Activated naive CD8-positive, alpha-beta T cell treated with anti-CD3 and anti-CD28 coated beads, Interleukin-2, amount 50 U/mL, for 24 hours (primary cell): ENCODE measurements around the gene TRIM24.
"Not testable (repeated sequence)": the region's sequence is repeated elsewhere in the genome, so short reads cannot be mapped to it uniquely, and the experiment has no call there.

ENCODE experiments used
- ATAC-seq: fragments of 150-1000 bp; cut with Tn5 transposase; one replicate; pipeline ENCODE4 v1.10.0; 2021
- DNase-seq: peaks from one replicate; pipeline ENCODE4 v3.0.0; 2021
- H3K27ac Mint-ChIP-seq: one replicate; pipeline ENCODE4 v1.8.0; 2021; ENCODE audit warnings: mild to moderate bottlenecking, mixed read lengths
- H3K27me3 Mint-ChIP-seq: one replicate; pipeline ENCODE4 v1.8.0; 2021; ENCODE audit warnings: mixed read lengths
- H3K36me3 Mint-ChIP-seq: one replicate; pipeline ENCODE4 v1.8.0; 2021; ENCODE audit warnings: low read depth, mixed read lengths
- H3K4me1 Mint-ChIP-seq: one replicate; pipeline ENCODE4 v1.8.0; 2021; ENCODE audit warnings: mixed read lengths
- H3K4me3 Mint-ChIP-seq: one replicate; pipeline ENCODE4 v1.8.0; 2021; ENCODE audit warnings: mild to moderate bottlenecking, moderate library complexity, mixed read lengths
- H3K9me3 Mint-ChIP-seq: one replicate; pipeline ENCODE4 v1.8.0; 2021; ENCODE audit warnings: mixed read lengths

Gene TRIM24

DNA sequence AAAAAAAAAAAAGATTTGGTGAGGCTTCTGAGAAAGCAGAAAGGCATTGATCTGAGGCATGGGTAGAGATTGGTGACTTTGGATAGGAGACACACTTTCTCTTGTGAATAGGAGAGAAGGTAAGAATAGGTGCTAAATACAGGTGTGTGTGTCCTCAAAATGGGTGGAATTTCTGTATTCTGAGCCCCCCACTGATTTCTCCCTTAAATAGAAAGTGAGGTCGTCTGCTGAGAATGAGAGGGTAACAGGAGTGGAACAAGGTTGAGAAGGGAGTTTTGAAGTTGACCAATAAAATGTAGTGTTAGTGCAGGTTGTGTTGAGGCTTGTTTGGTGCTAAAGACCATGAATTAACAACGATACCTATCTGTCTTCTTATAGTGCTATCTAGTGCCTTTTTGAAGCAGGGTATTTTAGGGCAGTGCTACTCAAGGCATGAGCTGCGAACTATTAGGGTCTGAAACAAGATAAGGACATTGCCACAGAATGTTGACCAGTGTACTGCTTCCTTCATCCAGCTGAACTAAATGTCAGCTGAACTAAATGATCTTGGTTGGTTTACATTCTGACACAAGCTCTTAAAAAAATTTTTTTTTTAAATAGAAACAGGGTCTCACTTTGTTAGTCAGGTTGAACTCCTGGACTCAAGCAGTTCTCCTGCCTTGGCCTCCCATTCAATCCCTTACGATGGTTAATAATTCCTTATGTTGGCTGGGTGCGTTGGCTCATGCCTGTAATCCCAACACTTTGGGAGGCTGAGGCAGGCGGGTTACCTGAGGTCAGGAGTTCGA is 12.4 kb downstream of the TRIM24 start:
- no peak overlapping the region for H3K27ac Mint-ChIP-seq
- peaks cover 45% of the 10 kb centered on the region for H3K4me1 Mint-ChIP-seq
- DNase-seq (no peak), ATAC-seq (no peak)
- H3K36me3 Mint-ChIP-seq, result peaks cover 7% of the 10 kb centered on the region
- no peaks in the 10 kb centered on the region for H3K9me3 Mint-ChIP-seq
- H3K27me3 Mint-ChIP-seq, result no peaks in the 10 kb centered on the region
- no peak overlapping the region for H3K4me3 Mint-ChIP-seq

- Mint-ChIP-seq H3K4me1 (peaks cover 51% of the 10 kb centered on the region), H3K36me3 (no peaks in the 10 kb centered on the region), H3K27ac (no peak overlapping the region), H3K4me3 (no peak overlapping the region), H3K27me3 (no peaks in the 10 kb centered on the region), H3K9me3 (no peaks in the 10 kb centered on the region)
- DNase-seq (no peak), ATAC-seq (no peak)
Measured at GRCh38 chr7:138475377-138475776, 15.3 kb downstream of the TRIM24 start.

- Mint-ChIP-seq H3K36me3 (peaks cover 2% of the 10 kb centered on the region), H3K9me3 (no peaks in the 10 kb centered on the region), H3K4me1 (peaks cover 57% of the 10 kb centered on the region), H3K27me3 (no peaks in the 10 kb centered on the region), H3K4me3 (no peak overlapping the region), H3K27ac (no peak overlapping the region)
- DNase-seq (no peak), ATAC-seq (no peak)
Measured at GRCh38 chr7:138477081-138477578, 17.1 kb downstream of the TRIM24 start.

DNA sequence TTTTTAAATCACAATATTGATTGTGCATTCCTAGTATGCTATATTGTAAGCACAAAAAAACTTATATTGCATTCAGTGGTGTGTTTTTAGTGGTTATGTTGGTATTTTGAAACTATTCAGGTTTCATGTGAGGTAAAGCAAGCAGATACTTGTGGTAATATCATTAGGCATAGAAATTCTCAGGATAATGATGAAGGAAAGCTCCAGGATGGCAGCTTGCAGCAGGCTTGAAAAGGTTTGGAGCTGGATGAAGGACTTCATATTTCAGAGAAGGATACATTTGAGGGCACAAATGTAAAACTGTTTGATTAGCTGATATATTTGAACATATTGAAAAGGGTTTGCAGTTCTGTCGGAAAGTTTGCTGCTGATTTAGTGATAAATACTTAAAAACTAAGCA is 17.5 kb downstream of the TRIM24 start:
- Mint-ChIP-seq H3K9me3 (no peaks in the 10 kb centered on the region), H3K4me1 (peaks cover 55% of the 10 kb centered on the region), H3K27me3 (no peaks in the 10 kb centered on the region), H3K36me3 (peaks cover 2% of the 10 kb centered on the region), H3K27ac (no peak overlapping the region), H3K4me3 (no peak overlapping the region)
- no peak for ATAC-seq
- DNase-seq, result no peak

- peaks cover 4% of the 10 kb centered on the region for H3K36me3 Mint-ChIP-seq
- H3K4me1 Mint-ChIP-seq, result peaks cover 58% of the 10 kb centered on the region
- H3K27ac Mint-ChIP-seq, result no peak overlapping the region
- no peak overlapping the region for H3K4me3 Mint-ChIP-seq
- no peaks in the 10 kb centered on the region for H3K27me3 Mint-ChIP-seq
- no peaks in the 10 kb centered on the region for H3K9me3 Mint-ChIP-seq
- ATAC-seq (peak; percentile 85), DNase-seq (no peak)
Measured at GRCh38 chr7:138478499-138478908, 18.4 kb downstream of the TRIM24 start.

DNA sequence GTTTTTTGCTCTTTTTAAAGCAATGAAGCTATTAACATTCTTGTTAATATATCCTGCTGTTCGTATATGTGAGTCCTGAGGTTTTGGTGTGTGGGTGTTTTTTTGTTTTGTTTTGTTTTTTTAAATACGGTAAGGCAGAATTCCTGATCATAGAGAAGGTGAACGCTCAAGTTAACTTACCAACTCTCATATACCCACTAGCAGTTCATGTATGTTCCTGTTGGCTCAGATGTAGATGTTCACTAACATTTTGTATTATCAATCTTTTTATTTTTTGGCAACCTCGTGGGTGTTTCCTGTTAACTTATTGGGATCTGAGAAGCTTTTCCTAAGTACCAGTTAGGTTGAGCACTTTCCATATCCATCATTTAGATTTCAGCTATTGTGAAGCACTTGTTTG is 20.5 kb downstream of the TRIM24 start:
- no peak for DNase-seq
- H3K4me1 Mint-ChIP-seq, result peaks cover 51% of the 10 kb centered on the region
- no peak for ATAC-seq
- no peaks in the 10 kb centered on the region for H3K27me3 Mint-ChIP-seq
- peaks cover 3% of the 10 kb centered on the region for H3K9me3 Mint-ChIP-seq
- H3K4me3 Mint-ChIP-seq, result no peak overlapping the region
- no peak overlapping the region for H3K27ac Mint-ChIP-seq
- peaks cover 7% of the 10 kb centered on the region for H3K36me3 Mint-ChIP-seq

DNA sequence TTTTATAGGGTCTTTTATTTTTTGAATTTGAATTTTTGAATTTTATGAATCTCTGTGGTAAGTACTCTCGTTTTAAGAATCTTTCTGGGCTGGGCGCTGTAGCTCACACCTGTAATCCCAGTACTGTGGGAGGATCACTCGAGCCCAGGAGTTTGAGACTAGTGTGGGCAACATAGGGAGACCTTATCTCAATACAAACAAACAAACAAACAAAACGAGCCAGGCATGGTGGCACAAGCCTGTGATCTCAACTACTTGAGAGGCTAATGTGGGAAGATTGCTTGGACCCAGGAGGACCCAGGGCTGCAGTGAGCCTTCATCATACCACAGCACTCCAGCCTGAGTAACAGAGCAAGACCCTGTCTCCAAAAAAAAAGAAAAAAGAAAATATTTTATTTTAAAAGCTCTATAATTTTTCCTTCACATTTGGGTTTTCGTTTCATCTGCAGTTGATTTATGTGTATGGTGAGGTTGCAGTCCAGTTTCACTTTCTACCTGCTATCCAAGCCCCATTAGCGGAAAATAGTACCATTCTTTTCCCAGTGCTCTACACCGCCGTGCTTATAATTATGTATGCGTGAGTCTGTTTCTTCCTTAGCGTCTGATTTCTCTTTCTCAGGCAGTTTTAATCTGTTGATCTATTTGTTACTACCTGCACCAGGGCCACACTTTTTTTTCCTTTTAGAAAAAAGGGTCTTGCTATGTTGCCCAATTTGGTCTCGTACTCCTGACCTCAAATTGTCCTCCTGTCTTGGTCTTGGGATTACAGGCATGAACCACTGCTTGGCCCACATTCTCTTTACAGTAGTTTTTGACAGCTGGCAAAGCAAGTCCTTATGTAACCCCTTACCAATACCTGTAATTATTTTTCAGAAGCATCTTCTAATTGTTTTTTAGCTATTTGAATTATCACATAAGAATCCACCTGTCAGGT is 21.7 kb downstream of the TRIM24 start:
- no peaks in the 10 kb centered on the region for H3K27me3 Mint-ChIP-seq
- H3K36me3 Mint-ChIP-seq, result peaks cover 15% of the 10 kb centered on the region
- no peak overlapping the region for H3K27ac Mint-ChIP-seq
- H3K4me1 Mint-ChIP-seq, result peaks cover 52% of the 10 kb centered on the region
- DNase-seq (no peak), ATAC-seq (peak; percentile 60)
- H3K4me3 Mint-ChIP-seq, result peak overlapping the region; percentile 27
- H3K9me3 Mint-ChIP-seq, result peaks cover 7% of the 10 kb centered on the region

DNA sequence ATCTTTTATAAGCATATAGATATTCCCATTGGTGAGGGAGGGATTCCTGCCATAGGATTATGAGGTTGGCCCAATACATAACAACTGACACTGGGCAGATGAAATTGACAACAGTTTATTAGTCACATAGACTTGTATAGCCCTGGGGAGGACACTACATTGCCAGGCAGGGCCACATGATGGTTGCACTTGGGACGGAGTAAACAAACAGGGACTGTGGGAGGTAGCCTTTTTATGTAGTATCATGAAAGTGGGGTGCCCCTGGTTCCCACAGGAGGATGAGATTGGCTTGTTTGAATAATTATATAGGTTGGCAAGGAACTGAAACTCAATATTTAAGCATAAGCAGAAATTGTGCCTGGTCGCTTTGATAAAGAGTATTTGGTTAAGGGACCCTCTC is 23.5 kb downstream of the TRIM24 start:
- Mint-ChIP-seq H3K36me3 (peaks cover 15% of the 10 kb centered on the region), H3K27me3 (no peaks in the 10 kb centered on the region), H3K4me3 (no peak overlapping the region), H3K9me3 (peaks cover 7% of the 10 kb centered on the region), H3K27ac (no peak overlapping the region), H3K4me1 (peaks cover 53% of the 10 kb centered on the region)
- ATAC-seq (no peak), DNase-seq (no peak)

DNA sequence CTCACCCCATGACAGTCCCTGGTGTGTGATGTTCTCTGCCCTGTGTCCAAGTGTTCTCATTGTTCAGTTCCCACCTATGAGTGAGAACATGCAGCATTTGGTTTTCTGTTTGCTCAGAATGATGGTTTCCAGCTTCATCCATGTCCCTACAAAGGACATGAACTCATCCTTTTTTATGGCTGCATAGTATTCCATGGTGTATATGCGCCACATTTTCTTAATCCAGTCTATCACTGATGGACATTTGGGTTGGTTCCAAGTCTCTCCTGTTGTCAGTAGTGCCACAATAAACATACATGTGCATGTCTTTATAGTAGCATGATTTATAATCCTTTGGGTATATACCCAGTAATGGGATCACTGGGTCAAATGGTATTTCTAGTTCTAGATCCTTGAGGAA is 25.4 kb downstream of the TRIM24 start:
- peaks cover 23% of the 10 kb centered on the region for H3K36me3 Mint-ChIP-seq
- not testable (repeated sequence) for H3K4me3 Mint-ChIP-seq, ATAC-seq, DNase-seq, H3K27ac Mint-ChIP-seq, H3K27me3 Mint-ChIP-seq
- peaks cover 50% of the 10 kb centered on the region for H3K4me1 Mint-ChIP-seq
- H3K9me3 Mint-ChIP-seq, result peaks cover 14% of the 10 kb centered on the region

DNA sequence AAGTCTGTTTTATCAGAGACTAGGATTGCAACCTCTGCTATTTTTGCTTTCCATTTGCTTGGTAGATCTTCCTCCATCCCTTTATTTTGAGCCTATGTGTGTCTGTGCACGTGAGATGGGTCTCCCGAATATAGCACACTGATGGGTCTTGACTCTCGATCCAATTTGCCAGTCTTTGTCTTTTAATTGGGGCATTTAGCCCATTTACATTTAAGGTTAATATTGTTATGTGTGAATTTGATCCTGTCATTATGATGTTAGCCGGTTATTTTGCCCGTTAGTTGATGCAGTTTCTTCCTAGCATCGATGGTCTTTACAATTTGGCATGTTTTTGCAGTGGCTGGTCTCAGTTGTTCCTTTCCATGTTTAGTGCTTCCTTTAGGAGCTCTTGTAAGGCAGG is 29.1 kb downstream of the TRIM24 start:
- H3K36me3 Mint-ChIP-seq, result peaks cover 30% of the 10 kb centered on the region
- peaks cover 49% of the 10 kb centered on the region for H3K4me1 Mint-ChIP-seq
- not testable (repeated sequence) for H3K27me3 Mint-ChIP-seq, H3K4me3 Mint-ChIP-seq, H3K27ac Mint-ChIP-seq, DNase-seq, ATAC-seq
- peaks cover 22% of the 10 kb centered on the region for H3K9me3 Mint-ChIP-seq

DNA sequence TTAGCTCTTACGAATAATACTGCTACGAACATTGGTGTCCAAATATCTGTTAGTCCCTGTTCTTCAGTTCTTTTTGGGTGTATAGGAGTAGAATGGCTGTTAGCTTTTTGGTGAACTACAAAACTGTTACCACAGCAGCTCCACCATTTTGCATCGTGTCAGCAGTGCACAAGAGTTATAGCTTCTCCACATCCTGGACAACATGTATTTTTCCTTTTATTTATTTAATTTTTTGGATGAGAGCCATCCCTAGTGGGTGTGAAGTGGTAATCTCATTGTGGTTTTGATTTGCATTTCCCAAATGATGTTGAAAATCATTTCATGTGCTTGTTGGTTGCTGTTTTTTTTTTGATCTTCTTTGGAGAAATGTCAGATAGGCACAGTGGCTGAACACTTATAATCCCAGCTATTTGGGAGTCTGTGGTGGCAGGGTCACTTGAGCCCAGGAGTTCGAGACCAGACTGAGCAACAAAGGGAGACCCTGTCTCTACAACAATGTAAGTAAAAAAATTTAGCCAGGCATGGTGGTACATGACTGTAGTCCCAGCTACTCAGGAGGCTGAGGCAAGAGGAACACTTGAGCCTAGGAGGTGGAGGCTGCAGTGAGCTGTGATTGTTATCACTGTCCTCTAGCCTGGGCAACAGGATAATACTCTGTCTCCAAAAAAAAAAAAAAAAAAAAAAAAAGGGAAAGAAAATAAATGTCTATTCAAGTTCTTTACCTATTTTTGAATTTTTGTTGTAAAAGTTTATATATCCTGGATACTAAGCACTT is 31.7 kb downstream of the TRIM24 start:
- Mint-ChIP-seq H3K36me3 (peaks cover 25% of the 10 kb centered on the region), H3K27ac (no peak overlapping the region), H3K4me1 (peaks cover 54% of the 10 kb centered on the region), H3K4me3 (no peak overlapping the region), H3K9me3 (peaks cover 15% of the 10 kb centered on the region), H3K27me3 (no peaks in the 10 kb centered on the region)
- no peak for DNase-seq
- no peak for ATAC-seq

GRCh38 chr7:138492423-138492822 is 32.4 kb downstream of the TRIM24 start:
- Mint-ChIP-seq H3K4me3 (no peak overlapping the region), H3K27me3 (no peaks in the 10 kb centered on the region), H3K4me1 (peaks cover 49% of the 10 kb centered on the region), H3K36me3 (peaks cover 27% of the 10 kb centered on the region), H3K27ac (no peak overlapping the region), H3K9me3 (peaks cover 15% of the 10 kb centered on the region)
- no peak for DNase-seq
- ATAC-seq, result no peak

- peaks cover 30% of the 10 kb centered on the region for H3K36me3 Mint-ChIP-seq
- peaks cover 15% of the 10 kb centered on the region for H3K9me3 Mint-ChIP-seq
Measured at GRCh38 chr7:138493535-138493934, 33.5 kb downstream of the TRIM24 start.

DNA sequence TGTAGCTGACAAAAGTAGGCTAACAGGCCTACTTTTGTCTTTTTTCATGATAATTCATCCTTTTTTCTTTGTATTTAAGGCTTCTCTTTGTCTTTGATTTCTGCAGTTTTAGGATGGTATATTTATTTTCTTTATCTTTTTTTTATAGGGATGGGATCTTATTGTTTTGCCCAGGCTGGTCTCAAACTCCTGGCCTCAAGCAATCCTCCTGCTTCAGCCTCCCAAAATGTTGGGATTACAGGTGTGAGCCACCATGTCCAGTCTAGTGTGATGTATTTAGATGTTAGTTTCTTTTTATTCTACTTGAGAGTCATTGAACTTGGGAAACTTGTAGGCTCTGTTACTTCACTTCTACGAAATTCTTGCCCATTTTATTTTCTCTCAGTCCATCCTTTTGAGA is 35.4 kb downstream of the TRIM24 start:
- Mint-ChIP-seq H3K36me3 (peaks cover 33% of the 10 kb centered on the region), H3K27me3 (no peaks in the 10 kb centered on the region), H3K27ac (no peak overlapping the region), H3K9me3 (peaks cover 8% of the 10 kb centered on the region), H3K4me1 (peaks cover 30% of the 10 kb centered on the region), H3K4me3 (no peak overlapping the region)
- DNase-seq, result no peak
- no peak for ATAC-seq

More at GRCh38 chr7:138493535-138493934, 33.5 kb downstream of the TRIM24 start:
- DNase-seq, result no peak
- no peak overlapping the region for H3K4me3 Mint-ChIP-seq
- H3K27me3 Mint-ChIP-seq, result no peaks in the 10 kb centered on the region
- peaks cover 40% of the 10 kb centered on the region for H3K4me1 Mint-ChIP-seq
- H3K27ac Mint-ChIP-seq, result no peak overlapping the region
- ATAC-seq, result no peak
